ENCODE results near the gene HABP2. TPM values are rescaled to one million over a fixed set of nuclear protein-coding genes. Genes with fewer than 3 reads are reported as not detected.

Gene HABP2
- total and polyA plus RNA-seq, 9 of the 15 experiments (the other 6 are each of a cell fraction or from before 2014, with no cell fraction given) = 0.09 TPM; not detected in 8

GRCh38 chr10:113518415-113518814 lies 34.4 kb upstream of the HABP2 start:
- no peaks in the 10 kb centered on the region for H3K9me1 ChIP-seq (ENCODE audit: control insufficient read depth, insufficient read depth, low read length)
- no TSS peak for BruUV-seq (replicated peaks)
- in situ Hi-C loops (cut with MboI) = no loop called here
- 0 out of 2 replicates have a peak, but pooled peaks cover 2% of the 10 kb centered on the region for H4K20me1 ChIP-seq (replicated peaks; ENCODE audit: control insufficient read depth, insufficient read depth, low read length)
- intact Hi-C loops (cut with micrococcal nuclease) = no loop called here
- FAIRE-seq = no peak
- no peak for TF ChIP-seq MTA3 (IDR thresholded peaks at IDR 0.05; ENCODE audit: borderline replicate concordance)
- TF ChIP-seq, protein P1, sequence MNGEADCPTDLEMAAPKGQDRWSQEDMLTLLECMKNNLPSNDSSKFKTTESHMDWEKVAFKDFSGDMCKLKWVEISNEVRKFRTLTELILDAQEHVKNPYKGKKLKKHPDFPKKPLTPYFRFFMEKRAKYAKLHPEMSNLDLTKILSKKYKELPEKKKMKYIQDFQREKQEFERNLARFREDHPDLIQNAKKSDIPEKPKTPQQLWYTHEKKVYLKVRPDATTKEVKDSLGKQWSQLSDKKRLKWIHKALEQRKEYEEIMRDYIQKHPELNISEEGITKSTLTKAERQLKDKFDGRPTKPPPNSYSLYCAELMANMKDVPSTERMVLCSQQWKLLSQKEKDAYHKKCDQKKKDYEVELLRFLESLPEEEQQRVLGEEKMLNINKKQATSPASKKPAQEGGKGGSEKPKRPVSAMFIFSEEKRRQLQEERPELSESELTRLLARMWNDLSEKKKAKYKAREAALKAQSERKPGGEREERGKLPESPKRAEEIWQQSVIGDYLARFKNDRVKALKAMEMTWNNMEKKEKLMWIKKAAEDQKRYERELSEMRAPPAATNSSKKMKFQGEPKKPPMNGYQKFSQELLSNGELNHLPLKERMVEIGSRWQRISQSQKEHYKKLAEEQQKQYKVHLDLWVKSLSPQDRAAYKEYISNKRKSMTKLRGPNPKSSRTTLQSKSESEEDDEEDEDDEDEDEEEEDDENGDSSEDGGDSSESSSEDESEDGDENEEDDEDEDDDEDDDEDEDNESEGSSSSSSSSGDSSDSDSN (IDR thresholded peaks at IDR 0.05; ENCODE audit: borderline replicate concordance in 1 of 2, low read depth in 2 of 2, low read length in 2 of 2) = no peak
- no peak for TF ChIP-seq SIN3B (IDR thresholded peaks at IDR 0.05; ENCODE audit: low read depth)
- peaks cover 0 to 13% of the 10 kb centered on the region in 2 experiments; a peak in 2 of 5 replicates for H3K27me3 ChIP-seq (ENCODE audit: control insufficient read depth in 2 of 2, insufficient read depth in 2 of 2, low read length in 2 of 2)
- ChIA-PET POLR2A (no interaction called here), CTCF (ENCODE audit: low intra/inter-chr PET ratio) (no interaction called here)
- ATAC-seq = no peak
- DNase-seq (ENCODE audit: extremely low read depth in 1 of 4, low spot score in 3 of 4) = no peak
- H2AFZ ChIP-seq (ENCODE audit: low read depth, low read length) = no peak overlapping the region
- WGBS (ENCODE audit: insufficient coverage, low coverage, missing lambda C conversion rate) = 0% methylated on average over 3 of the region's 3 CpGs
- no peak overlapping the region for H3K27ac ChIP-seq (ENCODE audit: extremely low read depth, low read depth, low read length)
- H3K4me2 ChIP-seq (ENCODE audit: insufficient read depth, low read length) = no peak overlapping the region
- no peaks in the 10 kb centered on the region for H3K36me3 ChIP-seq (ENCODE audit: control insufficient read depth, insufficient read depth, low read length)
- no peaks in the 10 kb centered on the region for H3K79me2 ChIP-seq (ENCODE audit: control insufficient read depth, insufficient read depth, low read length)
- no peaks in the 10 kb centered on the region for H3K9me3 ChIP-seq (replicated peaks; ENCODE audit: control insufficient read depth, insufficient read depth, low read depth, low read length)
- no peaks in the 10 kb centered on the region for H3K4me1 ChIP-seq (replicated peaks in 1 of 2; ENCODE audit: control insufficient read depth in 2 of 2, insufficient read depth in 2 of 2, low read length in 2 of 2)
- no peak overlapping the region for H3K4me3 ChIP-seq
- no peak overlapping the region for H3K9ac ChIP-seq (ENCODE audit: insufficient read depth in 1 of 2, low read depth in 2 of 2, low read length in 2 of 2)
